ENCODE data around the gene MYRFL. TPM values are rescaled to one million over a fixed set of nuclear protein-coding genes. Genes with fewer than 3 reads are reported as not detected.

Gene MYRFL
- under 1 TPM in 1 of 7 donors, not detected in 6; 0.24 TPM for total RNA-seq
- polyA plus RNA-seq: under 1 TPM in 1 of 2 donors, not detected in 1; 0.38 TPM
- long read RNA-seq, donor 1: 0 reads
- long read RNA-seq, donor 2: 0 reads
- long read RNA-seq, donor 3: 0 reads

- Histone ChIP-seq H3K27ac (no peak within 1 kb of the TSS), H3K36me3 (no peaks in the 10 kb centered on the region), H3K4me1 (ENCODE audit: insufficient read depth) (no peaks in the 10 kb centered on the region), H3K27me3 (no peaks in the 10 kb centered on the region), H3K9me3 (no peaks in the 10 kb centered on the region), H3K4me3 (no peak within 1 kb of the TSS)
- intact Hi-C loops (cut with DNase I): no loop called here
- DNase-seq: no peak
- no peak for TF ChIP-seq CTCF (IDR thresholded peaks at IDR 0.05)
- no peak for TF ChIP-seq EP300 (IDR thresholded peaks at IDR 0.05)
- no peak for TF ChIP-seq POLR2A (IDR thresholded peaks at IDR 0.05)
- WGBS, 3 donors: 79 to 86% (median 81%) methylated on average over 5 of the region's 5 CpGs
Observed at GRCh38 chr12:69824966-69825560, at the start of gene MYRFL. Gene MYRFL (plus strand): TSS chr12:69825227. CDS start chr12:69825518, 291 bp downstream.

GRCh38 chr12:69779928-69780327, 45.1 kb upstream of the MYRFL start:
- Histone ChIP-seq H3K36me3 (no peaks in the 10 kb centered on the region), H3K4me3 (no peak overlapping the region), H3K27me3 (no peaks in the 10 kb centered on the region), H3K27ac (no peak overlapping the region), H3K9me3 (no peaks in the 10 kb centered on the region), H3K4me1 (ENCODE audit: insufficient read depth) (no peaks in the 10 kb centered on the region)
- no peak for DNase-seq
- 51 to 63% (median 59%) methylated on average over 7 of the region's 7 CpGs for WGBS, 3 donors
- intact Hi-C loops (cut with DNase I): no loop called here
- TF ChIP-seq POLR2A (IDR thresholded peaks at IDR 0.05): no peak
- TF ChIP-seq EP300 (IDR thresholded peaks at IDR 0.05): no peak
- no peak for TF ChIP-seq CTCF (IDR thresholded peaks at IDR 0.05)

GRCh38 chr12:69783365-69783764, 41.7 kb upstream of the MYRFL start:
- no peaks in the 10 kb centered on the region for H3K4me1 ChIP-seq (ENCODE audit: insufficient read depth)
- H3K27ac ChIP-seq: no peak overlapping the region
- H3K36me3 ChIP-seq: no peaks in the 10 kb centered on the region
- no peaks in the 10 kb centered on the region for H3K27me3 ChIP-seq
- no peak for TF ChIP-seq CTCF (IDR thresholded peaks at IDR 0.05)
- TF ChIP-seq POLR2A (IDR thresholded peaks at IDR 0.05): no peak
- no peak for TF ChIP-seq EP300 (IDR thresholded peaks at IDR 0.05)
- no peak for DNase-seq
- WGBS, 3 donors: 86 to 92% (median 89%) methylated on average over 6 of the region's 6 CpGs
- no peaks in the 10 kb centered on the region for H3K9me3 ChIP-seq
- intact Hi-C loops (cut with DNase I): no loop called here
- H3K4me3 ChIP-seq: no peak overlapping the region

- Histone ChIP-seq H3K9me3 (peaks cover 0 to 2% of the 10 kb centered on the region in 2 donors), H3K27ac (no peak overlapping the region), H3K36me3 (no peaks in the 10 kb centered on the region), H3K4me3 (no peak overlapping the region), H3K27me3 (no peaks in the 10 kb centered on the region), H3K4me1 (ENCODE audit: insufficient read depth) (no peaks in the 10 kb centered on the region)
- intact Hi-C loops (cut with DNase I): no loop called here
- no peak for DNase-seq
- TF ChIP-seq EP300 (IDR thresholded peaks at IDR 0.05): no peak
- TF ChIP-seq POLR2A (IDR thresholded peaks at IDR 0.05): no peak
- no peak for TF ChIP-seq CTCF (IDR thresholded peaks at IDR 0.05)
Observed at GRCh38 chr12:69789351-69789750, 35.7 kb upstream of the MYRFL start.
